Memory B cell (primary cell): ENCODE data around the gene CIAO2B.
A peak's percentile ranks its signal among the peaks of the same experiment; 100 is the strongest.
"Not testable (repeated sequence)": the region's sequence is repeated elsewhere in the genome, so short reads cannot be mapped to it uniquely, and the experiment has no call there.

ENCODE experiments used
- ATAC-seq: fragments of 150-1000 bp; cut with Tn5 transposase; 2 replicates; pipeline ENCODE4 v1.10.0; 2021; ENCODE audit warnings: low read depth, mild to moderate bottlenecking, moderate library complexity
- DNase-seq, 2 donors: peaks; one replicate each; pipeline ENCODE4 v3.0.0; 2022; ENCODE audit warnings: low spot score in 2 of 2
- H3K27ac Mint-ChIP-seq: one replicate; pipeline ENCODE4 v1.8.0; 2022; ENCODE audit warnings: mild to moderate bottlenecking, moderate library complexity, mixed read lengths
- H3K27me3 Mint-ChIP-seq: one replicate; pipeline ENCODE4 v1.8.0; 2022; ENCODE audit warnings: mixed read lengths
- H3K36me3 Mint-ChIP-seq: one replicate; pipeline ENCODE4 v1.8.0; 2022; ENCODE audit warnings: mild to moderate bottlenecking, mixed read lengths
- H3K4me1 Mint-ChIP-seq: one replicate; pipeline ENCODE4 v1.8.0; 2022; ENCODE audit warnings: mixed read lengths
- H3K4me3 Mint-ChIP-seq: one replicate; pipeline ENCODE4 v1.8.0; 2022; ENCODE audit warnings: mild to moderate bottlenecking, moderate library complexity, mixed read lengths
- H3K9me3 Mint-ChIP-seq: one replicate; pipeline ENCODE4 v1.8.0; 2022; ENCODE audit warnings: mixed read lengths

Gene CIAO2B

DNA sequence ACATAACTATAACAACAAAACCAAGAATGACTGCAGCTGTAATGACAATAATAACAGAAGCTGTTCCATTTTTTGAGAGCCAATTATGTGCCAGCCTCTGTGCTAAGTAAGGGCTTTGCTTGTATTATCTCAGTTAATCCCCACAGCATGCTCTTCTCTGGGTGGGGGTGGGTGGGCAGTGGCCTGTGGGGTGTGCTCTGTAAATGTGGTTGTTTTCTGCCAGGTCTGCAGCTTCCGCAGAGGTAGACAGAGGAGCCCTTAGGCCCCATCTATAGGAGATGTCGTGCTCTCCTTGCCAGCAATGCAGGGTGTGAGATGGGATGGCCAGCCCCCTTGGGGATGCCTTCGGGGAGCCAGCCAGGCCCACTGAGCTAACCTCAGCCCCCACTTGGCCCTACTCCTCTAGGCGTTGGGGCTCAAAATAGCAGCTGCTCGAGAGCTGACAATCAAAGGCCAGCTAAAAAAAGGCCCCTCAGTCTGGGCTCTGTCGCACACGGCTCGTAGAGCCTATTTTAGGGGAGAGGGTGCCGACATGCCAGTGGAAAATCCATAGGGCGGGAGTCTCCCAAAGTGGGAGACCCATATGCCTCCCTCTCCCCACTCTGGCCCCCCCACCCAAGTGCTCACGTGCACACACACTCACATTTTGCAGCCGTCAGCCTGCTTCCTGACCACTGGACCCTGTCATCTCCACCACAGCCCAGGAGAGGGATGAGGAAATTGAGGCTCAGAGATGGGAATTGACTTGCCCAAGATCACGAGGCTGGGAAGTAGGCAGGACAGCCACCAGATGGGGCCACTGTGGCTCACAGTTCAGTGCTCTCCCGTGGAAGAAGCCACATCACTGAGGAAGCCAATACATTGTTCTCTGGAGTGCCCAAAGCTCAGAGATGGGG, 31.3 kb downstream of the CIAO2B start:
- H3K27me3 Mint-ChIP-seq = peaks cover 2% of the 10 kb centered on the region
- no peak overlapping the region for H3K4me3 Mint-ChIP-seq
- ATAC-seq (no peak), DNase-seq (no peak)
- H3K36me3 Mint-ChIP-seq = no peaks in the 10 kb centered on the region
- no peaks in the 10 kb centered on the region for H3K4me1 Mint-ChIP-seq
- H3K9me3 Mint-ChIP-seq = no peaks in the 10 kb centered on the region
- H3K27ac Mint-ChIP-seq = no peak overlapping the region

DNA sequence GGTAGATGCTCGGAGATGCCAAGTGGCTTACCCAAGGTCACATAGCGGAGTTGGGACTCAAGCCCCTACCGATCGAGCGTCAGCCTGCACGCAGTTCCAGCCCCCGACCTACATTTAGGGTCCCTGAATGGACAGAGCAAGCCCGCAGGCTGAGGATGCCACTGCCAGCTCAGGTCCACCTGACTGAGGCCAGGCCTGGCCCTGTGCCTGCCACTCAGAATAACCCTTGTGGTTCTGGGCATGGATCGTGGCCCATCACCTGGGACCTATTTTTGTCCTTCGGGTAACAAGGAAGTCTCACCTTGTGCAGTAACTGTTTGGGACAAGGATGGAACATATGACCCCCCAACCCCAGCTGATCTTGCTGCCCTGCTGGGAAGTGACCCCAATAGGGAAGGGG, 32.6 kb downstream of the CIAO2B start:
- Mint-ChIP-seq H3K27me3 (peaks cover 2% of the 10 kb centered on the region), H3K4me3 (no peak overlapping the region), H3K27ac (no peak overlapping the region), H3K9me3 (no peaks in the 10 kb centered on the region), H3K36me3 (no peaks in the 10 kb centered on the region), H3K4me1 (no peaks in the 10 kb centered on the region)
- no peak for DNase-seq
- ATAC-seq = no peak

DNA sequence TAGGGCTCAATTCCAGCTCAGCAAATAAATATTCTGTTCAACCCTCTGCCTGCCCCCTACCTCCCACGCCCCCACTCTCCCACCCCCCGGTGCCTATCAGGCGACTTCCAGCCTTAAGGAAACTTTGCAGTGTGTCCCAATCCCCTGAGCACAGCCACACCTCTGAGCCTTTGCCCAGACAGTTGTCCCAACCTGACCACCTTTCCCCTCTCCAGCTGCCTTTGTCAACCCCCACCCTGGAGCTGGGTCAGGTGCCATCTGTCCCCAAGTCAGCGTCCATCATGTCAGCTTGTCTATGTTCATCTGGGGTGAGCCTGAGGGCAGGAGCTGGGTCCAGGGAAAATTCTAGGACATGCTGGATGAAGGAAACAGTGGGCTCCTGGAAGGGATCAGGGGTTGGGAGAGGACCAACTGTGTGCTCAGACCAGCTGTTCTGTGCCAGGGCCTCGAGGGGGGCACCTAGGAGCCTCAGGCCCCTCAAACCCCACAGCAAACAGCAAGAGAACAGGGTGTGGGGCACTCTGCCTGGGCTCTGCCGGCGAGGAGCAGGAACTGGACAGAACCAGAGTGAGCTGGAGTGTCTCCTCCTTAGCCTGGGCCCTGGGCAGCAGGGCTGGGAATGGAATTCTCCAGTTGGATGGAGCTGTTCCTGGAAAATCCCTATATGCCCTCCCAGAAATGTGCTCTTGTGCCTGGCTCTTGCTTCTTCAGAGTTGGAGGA, 33.3 kb downstream of the CIAO2B start:
- ATAC-seq (no peak), DNase-seq (no peak)
- no peaks in the 10 kb centered on the region for H3K9me3 Mint-ChIP-seq
- no peaks in the 10 kb centered on the region for H3K36me3 Mint-ChIP-seq
- H3K27ac Mint-ChIP-seq = no peak overlapping the region
- peaks cover 2% of the 10 kb centered on the region for H3K4me1 Mint-ChIP-seq
- H3K27me3 Mint-ChIP-seq = peaks cover 2% of the 10 kb centered on the region
- H3K4me3 Mint-ChIP-seq = no peak overlapping the region

DNA sequence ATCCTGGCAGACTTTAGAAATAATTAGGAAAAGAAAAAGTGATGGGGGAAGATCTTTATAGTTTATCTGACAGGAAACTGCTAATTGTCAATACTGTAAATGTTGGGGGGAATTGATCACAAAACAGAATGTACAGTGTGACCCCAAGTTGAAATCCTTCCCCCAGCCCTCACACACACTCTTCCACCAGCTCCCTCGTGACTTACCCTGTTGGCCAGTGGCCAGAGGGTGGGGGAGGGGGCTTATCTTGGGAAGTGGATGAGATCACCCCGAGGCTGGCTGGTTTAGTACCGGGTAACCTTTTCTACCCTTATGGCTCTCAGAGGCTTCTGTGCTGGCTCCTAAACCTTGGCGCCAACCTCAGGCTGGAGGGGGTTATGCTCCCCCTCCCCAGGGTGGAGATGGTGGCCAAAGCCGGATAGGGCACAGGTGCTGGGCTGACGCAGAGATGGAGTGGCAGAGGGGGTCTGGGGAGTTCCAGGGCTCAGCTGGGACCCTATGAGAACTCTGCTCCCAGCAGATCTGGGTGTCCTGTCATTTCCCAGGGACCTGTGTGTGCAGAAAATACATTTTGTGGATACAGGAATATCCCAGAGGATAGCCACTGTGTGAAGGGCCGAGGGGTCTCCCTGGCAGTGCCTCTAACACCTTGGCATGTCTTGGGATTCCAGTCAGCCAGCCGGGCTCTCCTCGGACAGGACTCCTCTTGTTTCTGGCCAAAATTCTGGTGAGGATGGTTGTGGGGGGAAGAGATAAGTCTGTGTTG, 34.1 kb downstream of the CIAO2B start:
- no peak for ATAC-seq

DNA sequence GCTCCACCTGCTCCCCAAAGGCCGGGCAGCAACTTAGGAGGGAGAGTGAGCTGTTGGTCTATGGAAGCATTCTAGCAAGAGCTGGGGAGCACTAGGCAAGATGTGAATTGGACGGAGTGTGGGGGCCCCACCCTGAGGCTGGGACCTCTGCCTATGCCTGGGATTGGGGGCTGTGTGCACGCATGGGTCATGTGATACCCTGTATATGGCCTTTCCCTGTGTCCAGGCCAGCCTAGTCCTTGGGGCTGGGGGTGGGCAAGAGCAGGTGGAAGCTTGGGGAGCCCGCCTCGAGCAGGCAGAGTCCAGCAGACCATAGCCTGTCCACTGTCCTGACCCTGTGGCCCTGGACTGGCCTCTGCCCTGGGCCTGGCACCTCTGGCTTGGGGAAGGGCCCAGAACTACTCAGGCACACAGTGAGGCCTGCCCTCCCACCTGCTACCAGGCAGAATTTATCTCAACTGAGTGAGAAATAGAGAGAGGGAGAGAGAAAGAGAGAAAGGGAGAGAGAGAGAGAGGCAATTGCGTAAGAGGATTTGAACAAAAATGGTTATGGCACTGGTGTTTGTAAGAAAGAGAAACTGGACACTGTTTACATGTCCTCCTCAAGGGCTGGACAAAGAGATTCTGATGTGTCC, 34.8 kb downstream of the CIAO2B start:
- peaks cover 5% of the 10 kb centered on the region for H3K4me1 Mint-ChIP-seq
- DNase-seq = no peak

More for the DNA sequence above, 34.1 kb downstream of the CIAO2B start:
- no peak overlapping the region for H3K27ac Mint-ChIP-seq
- DNase-seq = no peak
- H3K27me3 Mint-ChIP-seq = peaks cover 2% of the 10 kb centered on the region
- peaks cover 5% of the 10 kb centered on the region for H3K4me1 Mint-ChIP-seq
- H3K36me3 Mint-ChIP-seq = no peaks in the 10 kb centered on the region
- H3K9me3 Mint-ChIP-seq = no peaks in the 10 kb centered on the region
- H3K4me3 Mint-ChIP-seq = no peak overlapping the region

DNA sequence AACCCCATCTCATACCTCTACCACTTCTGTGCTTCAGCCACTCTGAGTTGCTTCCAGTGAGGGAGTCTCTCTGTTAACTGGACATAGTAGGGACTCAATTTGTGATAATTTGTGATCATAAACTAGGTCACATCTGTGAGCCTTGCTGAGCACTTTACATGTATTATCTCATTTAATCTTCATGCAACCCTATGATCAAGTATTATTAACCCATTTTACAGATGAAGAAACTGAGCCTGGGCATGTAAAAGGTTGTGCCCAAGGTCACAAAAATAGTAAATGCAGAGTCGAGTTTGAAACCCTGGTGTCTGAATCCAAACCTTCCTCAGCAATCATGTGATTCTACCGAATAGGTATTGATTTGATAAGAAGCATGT, 35.3 kb downstream of the CIAO2B start:
- no peak for DNase-seq
- no peaks in the 10 kb centered on the region for H3K36me3 Mint-ChIP-seq
- no peak for ATAC-seq
- no peak overlapping the region for H3K4me3 Mint-ChIP-seq
- H3K27me3 Mint-ChIP-seq = peaks cover 2% of the 10 kb centered on the region
- H3K9me3 Mint-ChIP-seq = no peaks in the 10 kb centered on the region
- H3K27ac Mint-ChIP-seq = no peak overlapping the region
- peaks cover 5% of the 10 kb centered on the region for H3K4me1 Mint-ChIP-seq

More for the DNA sequence above, 34.8 kb downstream of the CIAO2B start:
- no peak overlapping the region for H3K4me3 Mint-ChIP-seq
- no peak overlapping the region for H3K27ac Mint-ChIP-seq
- H3K9me3 Mint-ChIP-seq = no peaks in the 10 kb centered on the region
- H3K27me3 Mint-ChIP-seq = peaks cover 2% of the 10 kb centered on the region
- ATAC-seq = no peak
- H3K36me3 Mint-ChIP-seq = no peaks in the 10 kb centered on the region

DNA sequence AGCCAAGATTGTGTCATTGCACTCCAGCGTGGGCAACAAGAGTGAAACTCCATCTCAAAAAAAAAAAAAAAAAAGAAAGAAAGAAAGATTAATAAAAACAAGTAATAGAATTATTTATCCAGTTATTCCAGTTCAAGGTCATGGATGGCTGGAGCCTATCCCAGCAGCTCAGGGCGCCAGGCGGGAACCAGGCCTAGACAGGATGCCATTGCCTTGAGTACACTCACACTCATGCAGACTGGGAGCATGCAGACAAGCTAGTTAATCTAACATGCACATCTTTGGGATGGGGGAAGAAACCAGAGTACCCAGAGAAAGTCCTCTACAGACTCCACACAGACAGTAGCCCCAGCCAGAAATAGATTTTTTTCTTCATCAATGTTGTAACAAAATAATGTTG, 36.0 kb downstream of the CIAO2B start:
- Mint-ChIP-seq H3K9me3 (no peaks in the 10 kb centered on the region), H3K4me3 (no peak overlapping the region), H3K4me1 (peaks cover 5% of the 10 kb centered on the region), H3K27ac (no peak overlapping the region), H3K27me3 (peaks cover 2% of the 10 kb centered on the region), H3K36me3 (no peaks in the 10 kb centered on the region)
- ATAC-seq (no peak), DNase-seq (no peak)

DNA sequence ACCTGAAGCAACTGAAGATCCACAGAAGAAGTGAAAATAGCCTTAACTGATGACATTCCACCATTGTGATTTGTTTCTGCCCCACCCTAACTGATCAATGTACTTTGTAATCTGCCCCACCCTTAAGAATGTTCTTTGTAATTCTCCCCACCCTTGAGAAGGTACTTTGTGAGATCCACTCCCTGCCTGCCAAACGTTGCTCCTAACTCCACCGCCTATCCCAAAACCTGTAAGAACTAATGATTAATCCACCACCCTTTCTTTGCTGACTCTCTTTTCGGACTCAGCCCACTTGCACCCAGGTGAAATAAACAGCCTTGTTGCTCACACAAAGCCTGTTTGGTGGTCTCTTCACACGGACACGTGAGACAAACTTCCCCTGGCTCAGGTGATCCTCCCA, 37.5 kb downstream of the CIAO2B start:
- not testable (repeated sequence) for ATAC-seq, H3K36me3 Mint-ChIP-seq, DNase-seq, H3K4me3 Mint-ChIP-seq, H3K27me3 Mint-ChIP-seq, H3K4me1 Mint-ChIP-seq, H3K9me3 Mint-ChIP-seq, H3K27ac Mint-ChIP-seq

DNA sequence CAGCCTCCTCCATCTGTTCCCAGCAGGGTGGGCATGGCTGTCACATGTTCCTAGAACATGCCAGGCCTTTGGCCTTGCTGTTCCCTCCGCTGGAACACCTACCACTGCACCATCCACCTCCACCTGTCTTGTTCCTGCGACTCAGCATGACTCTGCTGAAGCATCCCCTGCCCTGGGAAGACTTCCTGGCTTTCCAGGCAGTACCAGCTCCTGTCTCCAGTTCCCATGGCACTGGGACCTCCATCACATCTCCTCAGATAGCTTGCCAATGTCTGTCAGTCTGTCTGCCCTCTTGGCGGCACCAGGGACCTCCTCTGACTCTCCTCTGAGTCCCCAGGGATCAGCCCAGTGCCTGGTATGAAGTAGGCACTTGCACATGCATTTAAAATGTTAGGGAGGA, 38.2 kb downstream of the CIAO2B start:
- no peaks in the 10 kb centered on the region for H3K36me3 Mint-ChIP-seq
- ATAC-seq (no peak), DNase-seq (no peak)
- H3K9me3 Mint-ChIP-seq = no peaks in the 10 kb centered on the region
- H3K4me1 Mint-ChIP-seq = peaks cover 5% of the 10 kb centered on the region
- H3K27me3 Mint-ChIP-seq = no peaks in the 10 kb centered on the region
- no peak overlapping the region for H3K27ac Mint-ChIP-seq
- no peak overlapping the region for H3K4me3 Mint-ChIP-seq

DNA sequence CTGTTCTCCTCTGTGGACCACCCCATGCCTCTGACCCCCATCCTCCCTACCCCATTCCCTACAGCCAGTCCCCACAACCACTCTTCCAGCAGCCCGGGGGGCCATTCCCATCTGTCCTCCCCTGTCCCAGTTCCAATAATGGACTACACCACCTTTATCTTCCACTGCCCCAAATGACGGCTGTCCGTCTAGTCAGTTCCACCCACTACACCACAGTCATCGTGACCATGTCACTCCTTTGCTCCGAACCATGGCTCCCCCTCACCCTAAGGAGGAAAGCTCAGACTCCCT, 38.6 kb downstream of the CIAO2B start:
- Mint-ChIP-seq H3K4me1 (peaks cover 5% of the 10 kb centered on the region), H3K27ac (no peak overlapping the region), H3K4me3 (no peak overlapping the region), H3K27me3 (no peaks in the 10 kb centered on the region), H3K36me3 (no peaks in the 10 kb centered on the region), H3K9me3 (no peaks in the 10 kb centered on the region)
- DNase-seq = no peak
- ATAC-seq = no peak

DNA sequence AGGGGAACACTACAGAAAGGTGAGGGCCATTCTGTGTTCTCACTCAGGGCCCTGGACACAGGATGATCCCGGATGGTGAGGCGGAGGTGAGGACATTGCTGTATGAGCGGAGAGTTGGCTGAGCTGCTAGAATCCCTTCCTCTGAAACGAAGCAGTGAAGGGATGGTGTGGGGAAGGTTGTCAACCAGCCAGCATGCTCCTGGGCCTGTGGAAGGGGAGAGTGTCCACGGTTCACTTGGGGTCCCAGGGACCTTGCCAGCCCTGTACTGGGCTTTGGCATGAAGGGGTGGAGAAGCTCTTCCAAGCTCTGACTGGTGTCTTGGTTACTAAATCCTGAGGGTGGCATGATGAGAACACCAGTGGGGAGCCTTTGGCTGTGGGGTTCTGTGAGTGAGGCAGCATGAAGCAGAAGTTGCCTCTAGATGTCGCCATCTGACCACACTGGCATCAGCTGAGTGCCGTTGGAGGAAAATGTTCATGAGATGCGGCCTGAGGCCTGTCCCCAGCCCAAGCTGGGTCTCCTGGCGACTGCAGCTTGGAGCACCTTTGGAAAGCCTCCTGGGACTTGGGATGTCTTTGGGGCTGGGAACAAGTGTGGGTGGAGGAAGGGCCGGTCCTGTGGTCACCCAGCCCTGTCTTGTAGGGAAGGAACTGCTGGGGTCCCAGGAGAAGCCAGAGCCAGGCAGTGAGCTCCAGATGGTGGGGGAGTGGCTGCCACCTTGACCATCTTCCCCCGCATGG, 39.1 kb downstream of the CIAO2B start:
- H3K9me3 Mint-ChIP-seq = no peaks in the 10 kb centered on the region
- H3K4me3 Mint-ChIP-seq = no peak overlapping the region
- ATAC-seq (peak; percentile 90), DNase-seq (peak; percentile 19 to 40)
- H3K27me3 Mint-ChIP-seq = no peaks in the 10 kb centered on the region
- no peak overlapping the region for H3K27ac Mint-ChIP-seq
- H3K36me3 Mint-ChIP-seq = no peaks in the 10 kb centered on the region
- H3K4me1 Mint-ChIP-seq = peaks cover 5% of the 10 kb centered on the region

DNA sequence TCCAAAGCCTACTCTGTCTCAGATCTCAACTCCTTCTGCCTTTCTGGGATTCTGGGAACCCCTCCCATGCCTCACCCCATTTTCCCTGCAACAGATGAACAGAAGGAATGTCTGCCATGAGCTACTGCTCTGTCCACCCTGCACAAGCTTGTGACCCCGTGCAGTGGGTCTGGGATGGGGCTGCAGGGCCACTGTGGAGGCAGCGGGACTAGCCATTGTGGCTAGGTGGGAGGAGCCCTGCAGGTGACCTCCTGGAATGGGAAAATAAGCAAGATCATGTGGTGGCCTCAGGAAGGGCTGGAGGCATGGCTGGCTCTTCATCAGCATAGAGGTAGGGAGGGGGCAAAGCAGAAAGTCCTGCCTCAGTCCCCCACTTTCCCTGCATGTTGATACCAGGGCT, 40.1 kb downstream of the CIAO2B start:
- Mint-ChIP-seq H3K4me3 (no peak overlapping the region), H3K36me3 (no peaks in the 10 kb centered on the region), H3K27me3 (no peaks in the 10 kb centered on the region), H3K4me1 (peaks cover 5% of the 10 kb centered on the region), H3K9me3 (no peaks in the 10 kb centered on the region), H3K27ac (no peak overlapping the region)
- ATAC-seq (no peak), DNase-seq (no peak)

DNA sequence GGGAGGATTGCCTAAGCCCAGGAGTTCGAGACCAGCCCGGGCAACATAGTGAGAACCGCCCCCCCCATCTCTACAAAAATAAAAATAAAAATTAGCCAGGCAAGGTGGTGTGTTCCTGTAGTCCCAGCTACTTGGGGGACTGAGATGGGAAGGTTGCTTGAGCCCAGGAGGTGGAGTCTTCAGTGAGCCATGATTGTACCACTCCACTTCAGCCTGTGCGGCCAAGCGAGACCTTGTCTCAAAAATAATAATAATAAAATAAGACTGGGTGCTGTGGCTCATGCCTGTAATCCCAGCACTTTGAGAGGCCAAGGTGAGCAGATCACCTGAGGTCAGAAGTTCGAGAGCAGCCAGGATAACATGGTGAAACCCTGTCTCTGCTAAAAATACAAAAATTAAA, 42.4 kb downstream of the CIAO2B start:
- H3K4me3 Mint-ChIP-seq = no peak overlapping the region
- H3K4me1 Mint-ChIP-seq = peaks cover 7% of the 10 kb centered on the region
- no peaks in the 10 kb centered on the region for H3K9me3 Mint-ChIP-seq
- H3K36me3 Mint-ChIP-seq = peaks cover 3% of the 10 kb centered on the region
- no peaks in the 10 kb centered on the region for H3K27me3 Mint-ChIP-seq
- ATAC-seq (no peak), DNase-seq (no peak)
- H3K27ac Mint-ChIP-seq = no peak overlapping the region
